Astrocyte (in vitro differentiated cells and primary cell): ENCODE data around the gene CLCF1. TPM values are rescaled to one million over a fixed set of nuclear protein-coding genes. Genes with fewer than 3 reads are reported as not detected.
A peak's percentile ranks its signal among the peaks of the same experiment; 100 is the strongest.

Source experiments
- DNase-seq: peaks from one replicate; pipeline ENCODE4 v3.0.0-alpha.2; 2010; ENCODE audit warnings: low read depth
- FAIRE-seq: peaks from 2 replicates; lab custom pipeline; 2011; peaks lifted over from hg19 to GRCh38; lab: Jason Lieb, UNC
- H2AFZ ChIP-seq: 2 replicates; pipeline ENCODE4 v1.6.0; 2012; ENCODE audit warnings: low read depth, low read length, inconsistent platforms
- H3K27ac ChIP-seq: 2 replicates; pipeline ENCODE4 v1.5.1; 2011; ENCODE audit warnings: low read depth, low read length, inconsistent platforms
- H3K27me3 ChIP-seq: 2 replicates; pipeline ENCODE4 v1.6.0; 2011; ENCODE audit warnings: low read length, inconsistent platforms; ENCODE audit not compliant: insufficient read depth
- H3K36me3 ChIP-seq: 2 replicates; pipeline ENCODE4 v1.5.1; 2011; ENCODE audit warnings: low read length, inconsistent platforms; ENCODE audit not compliant: insufficient read depth
- H3K4me1 ChIP-seq: 2 replicates; pipeline ENCODE4 v1.5.1; 2011; ENCODE audit warnings: low read length, inconsistent platforms; ENCODE audit not compliant: insufficient read depth
- H3K4me2 ChIP-seq: 2 replicates; pipeline ENCODE4 v1.6.0; 2012; ENCODE audit warnings: low read length, inconsistent platforms
- H3K4me3 ChIP-seq: 2 replicates; pipeline ENCODE4 v1.5.1; 2011; ENCODE audit warnings: low read depth, mild to moderate bottlenecking, low read length, inconsistent platforms; ENCODE audit not compliant: insufficient read depth
- H3K79me2 ChIP-seq: 2 replicates; pipeline ENCODE4 v1.6.0; 2012; ENCODE audit warnings: mild to moderate bottlenecking, low read length, inconsistent platforms; ENCODE audit not compliant: insufficient read depth
- H3K9ac ChIP-seq: 2 replicates; pipeline ENCODE4 v1.6.0; 2012; ENCODE audit warnings: mild to moderate bottlenecking, low read length, inconsistent platforms
- H3K9me3 ChIP-seq: 2 replicates; pipeline ENCODE4 v1.5.1; 2012; ENCODE audit warnings: low read depth, mild to moderate bottlenecking, low read length, inconsistent platforms; ENCODE audit not compliant: insufficient read depth
- H4K20me1 ChIP-seq: 2 replicates; pipeline ENCODE4 v1.6.0; 2012; ENCODE audit warnings: low read length, inconsistent platforms; ENCODE audit not compliant: insufficient read depth
- H3K27ac Mint-ChIP-seq: one replicate; pipeline ENCODE4 v1.8.0; 2021; ENCODE audit warnings: mild to moderate bottlenecking, mixed read lengths; ENCODE audit not compliant: unreplicated experiment
- H3K27me3 Mint-ChIP-seq: one replicate; pipeline ENCODE4 v1.8.0; 2021; ENCODE audit warnings: low read depth, mixed read lengths; ENCODE audit not compliant: unreplicated experiment
- H3K36me3 Mint-ChIP-seq: one replicate; pipeline ENCODE4 v1.8.0; 2021; ENCODE audit warnings: low read depth, mixed read lengths; ENCODE audit not compliant: unreplicated experiment
- H3K4me1 Mint-ChIP-seq: one replicate; pipeline ENCODE4 v1.8.0; 2021; ENCODE audit warnings: low read depth, mixed read lengths; ENCODE audit not compliant: unreplicated experiment
- H3K4me3 Mint-ChIP-seq: one replicate; pipeline ENCODE4 v1.8.0; 2021; ENCODE audit warnings: mild to moderate bottlenecking, moderate library complexity, mixed read lengths; ENCODE audit not compliant: unreplicated experiment
- H3K9me3 Mint-ChIP-seq: one replicate; pipeline ENCODE4 v1.8.0; 2021; ENCODE audit warnings: mild to moderate bottlenecking, mixed read lengths; ENCODE audit not compliant: unreplicated experiment
- CTCF ChIP-seq: IDR thresholded peaks from 2 replicates; pipeline ENCODE4 v1.5.1; 2011; ENCODE audit warnings: low read depth, mild to moderate bottlenecking, inconsistent platforms, low read length, moderate library complexity; ENCODE audit not compliant: insufficient read depth
- EZH2 ChIP-seq: IDR thresholded peaks from 2 replicates; pipeline ENCODE4 v1.6.1; 2012; ENCODE audit warnings: mild to moderate bottlenecking, low read length, inconsistent platforms; ENCODE audit not compliant: insufficient read depth
- total RNA-seq: library from RNA; stranded (reverse); gene quantifications from 2 replicates; pipeline ENCODE4 v1.2.1, GENCODE V29; 2021

CLCF1 gene
- total RNA-seq, 1 donor from 2014 or later, result 17.6 TPM

GRCh38 chr11:67372321-67372992 lies 941 bp downstream of the CLCF1 start:
- Histone ChIP-seq H4K20me1 (peaks cover 48% of the 10 kb centered on the region), H3K36me3 (no peaks in the 10 kb centered on the region), H3K27me3 (no peaks in the 10 kb centered on the region), H3K9ac (peak overlapping the region; percentile 93), H3K79me2 (peaks cover 55% of the 10 kb centered on the region), H3K4me1 (peaks cover 63% of the 10 kb centered on the region), H3K9me3 (no peaks in the 10 kb centered on the region), H3K4me2 (peak overlapping the region; percentile 93), H3K4me3 (peak overlapping the region; percentile 67), H3K27ac (peak overlapping the region; percentile 95), H2AFZ (no peak overlapping the region)
- peak overlapping the region; percentile 89 for H3K4me3 Mint-ChIP-seq
- peaks cover 47% of the 10 kb centered on the region for H3K4me1 Mint-ChIP-seq
- DNase-seq (no peak), FAIRE-seq (no peak)
- no peaks in the 10 kb centered on the region for H3K9me3 Mint-ChIP-seq
- H3K36me3 Mint-ChIP-seq, result no peaks in the 10 kb centered on the region
- H3K27me3 Mint-ChIP-seq, result no peaks in the 10 kb centered on the region
- TF ChIP-seq CTCF (no peak), EZH2 (no peak)
- H3K27ac Mint-ChIP-seq, result no peak overlapping the region

- Mint-ChIP-seq H3K4me1 (peaks cover 47% of the 10 kb centered on the region), H3K4me3 (peak overlapping the region; percentile 89), H3K27ac (peak overlapping the region; percentile 89), H3K27me3 (no peaks in the 10 kb centered on the region), H3K9me3 (no peaks in the 10 kb centered on the region), H3K36me3 (no peaks in the 10 kb centered on the region)
- Histone ChIP-seq H3K27me3 (no peaks in the 10 kb centered on the region), H3K4me2 (peak overlapping the region; percentile 93), H3K4me3 (peak overlapping the region; percentile 59), H3K9me3 (no peaks in the 10 kb centered on the region), H2AFZ (no peak overlapping the region), H3K36me3 (no peaks in the 10 kb centered on the region), H3K27ac (peak overlapping the region; percentile 44), H3K79me2 (peaks cover 60% of the 10 kb centered on the region), H3K9ac (peak overlapping the region; percentile 75), H4K20me1 (peaks cover 54% of the 10 kb centered on the region), H3K4me1 (peaks cover 69% of the 10 kb centered on the region)
- TF ChIP-seq CTCF, result no peak
- TF ChIP-seq EZH2, result no peak
- DNase-seq (no peak), FAIRE-seq (no peak)
These were observed 1.5 kb downstream of the CLCF1 start for GRCh38 chr11:67371911-67372320.
